Gastroesophageal sphincter (tissue), 3 donors: ENCODE data around the gene CPM.

Experiments
- CTCF ChIP-seq, 4 experiments: fragments of 200-600 bp in 2 of 4; fragments of 450-650 bp in 2 of 4; sonication (generic) in 1 of 4; IDR thresholded peaks; one replicate each; pipeline ENCODE4 v1.5.1; 2017 to 2019; ENCODE audit warnings: antibody characterized with exemption in 4 of 4, mild to moderate bottlenecking in 2 of 4, moderate library complexity in 2 of 4
- EP300 ChIP-seq: sonication (generic); formaldehyde crosslinking; IDR thresholded peaks from one replicate; pipeline ENCODE4 v1.6.1; 2017; ENCODE audit warnings: antibody characterized with exemption, mild to moderate bottlenecking
- POLR2A ChIP-seq, 2 donors: fragments of 450-650 bp; IDR thresholded peaks; one replicate each; pipeline ENCODE4 v1.6.1; 2017; ENCODE audit warnings: antibody characterized with exemption in 2 of 2, mild to moderate bottlenecking in 2 of 2, moderate library complexity in 1 of 2
- POLR2AphosphoS5 ChIP-seq: sonication (generic); formaldehyde crosslinking; IDR thresholded peaks from one replicate; pipeline ENCODE4 v1.6.1; 2017; ENCODE audit warnings: antibody characterized with exemption

- TF ChIP-seq POLR2AphosphoS5, result no peak
- no peak for TF ChIP-seq CTCF (IDR thresholded peaks at IDR 0.05)
- TF ChIP-seq POLR2A (IDR thresholded peaks at IDR 0.05), result no peak
- TF ChIP-seq EP300, result no peak
Observed at GRCh38 chr12:68918960-68919359, 14.0 kb downstream of the CPM start.
